ENCODE results near the gene KLF13.

KLF13 gene

DNA sequence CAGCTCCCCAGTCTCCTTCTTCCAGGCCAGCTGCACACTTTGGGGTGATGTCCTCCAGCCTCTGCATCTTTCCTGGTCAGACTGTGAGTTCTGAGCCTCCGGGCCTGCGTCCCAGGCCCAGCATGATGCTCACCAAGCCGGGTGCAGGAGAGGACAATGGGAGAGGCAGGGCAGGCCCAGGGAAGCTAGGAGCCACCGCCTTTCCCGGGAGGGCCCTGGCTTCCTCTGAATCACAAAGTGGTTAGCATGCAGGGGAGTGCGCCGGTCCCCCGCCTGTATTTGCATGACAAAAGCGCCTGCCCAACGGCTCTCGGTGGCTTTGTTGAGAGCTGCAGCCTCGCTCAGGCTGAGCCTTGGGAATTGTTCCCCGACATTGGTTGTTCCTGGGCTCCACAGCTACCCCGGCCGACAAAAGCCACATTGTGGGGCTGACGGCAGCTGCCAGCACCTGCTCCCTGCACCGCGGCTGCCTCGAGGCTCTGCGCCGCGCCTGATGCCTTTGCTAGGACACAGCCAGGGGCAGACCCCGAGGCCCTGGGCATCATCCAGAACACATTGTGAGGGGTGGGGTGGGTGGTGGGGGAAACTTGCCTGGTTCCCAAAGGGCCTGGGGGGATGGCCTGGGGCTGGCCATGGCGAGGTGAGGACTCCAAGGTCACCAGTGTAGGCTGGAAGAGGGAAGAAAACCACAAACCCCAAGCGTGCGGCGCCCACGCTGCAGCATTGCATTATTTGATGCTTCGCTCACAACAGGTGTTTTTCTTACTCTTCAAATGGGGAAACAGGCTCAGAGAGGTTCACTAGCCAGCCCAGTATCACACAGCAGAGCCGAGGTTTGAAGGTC lies 20.0 kb upstream of the KLF13 start:
- H3K27me3 ChIP-seq (replicated peaks; ENCODE audit: control insufficient read depth, insufficient read depth, low read length, poor library complexity, severe bottlenecking): no peaks in the 10 kb centered on the region
- H3K4me1 ChIP-seq (ENCODE audit: control insufficient read depth, insufficient read depth, low read length, poor library complexity, severe bottlenecking): peaks cover 14% of the 10 kb centered on the region
- no peak overlapping the region for H3K4me3 ChIP-seq (ENCODE audit: insufficient read depth, low read depth, low read length, poor library complexity, severe bottlenecking)
- H3K36me3 ChIP-seq (ENCODE audit: control insufficient read depth, insufficient read depth, low read length): no peaks in the 10 kb centered on the region
- H3K9me3 ChIP-seq (ENCODE audit: control insufficient read depth, low read length): no peaks in the 10 kb centered on the region
- no peak for DNase-seq
- H3K27ac ChIP-seq (ENCODE audit: insufficient read depth, low read length, poor library complexity, severe bottlenecking): no peak overlapping the region

DNA sequence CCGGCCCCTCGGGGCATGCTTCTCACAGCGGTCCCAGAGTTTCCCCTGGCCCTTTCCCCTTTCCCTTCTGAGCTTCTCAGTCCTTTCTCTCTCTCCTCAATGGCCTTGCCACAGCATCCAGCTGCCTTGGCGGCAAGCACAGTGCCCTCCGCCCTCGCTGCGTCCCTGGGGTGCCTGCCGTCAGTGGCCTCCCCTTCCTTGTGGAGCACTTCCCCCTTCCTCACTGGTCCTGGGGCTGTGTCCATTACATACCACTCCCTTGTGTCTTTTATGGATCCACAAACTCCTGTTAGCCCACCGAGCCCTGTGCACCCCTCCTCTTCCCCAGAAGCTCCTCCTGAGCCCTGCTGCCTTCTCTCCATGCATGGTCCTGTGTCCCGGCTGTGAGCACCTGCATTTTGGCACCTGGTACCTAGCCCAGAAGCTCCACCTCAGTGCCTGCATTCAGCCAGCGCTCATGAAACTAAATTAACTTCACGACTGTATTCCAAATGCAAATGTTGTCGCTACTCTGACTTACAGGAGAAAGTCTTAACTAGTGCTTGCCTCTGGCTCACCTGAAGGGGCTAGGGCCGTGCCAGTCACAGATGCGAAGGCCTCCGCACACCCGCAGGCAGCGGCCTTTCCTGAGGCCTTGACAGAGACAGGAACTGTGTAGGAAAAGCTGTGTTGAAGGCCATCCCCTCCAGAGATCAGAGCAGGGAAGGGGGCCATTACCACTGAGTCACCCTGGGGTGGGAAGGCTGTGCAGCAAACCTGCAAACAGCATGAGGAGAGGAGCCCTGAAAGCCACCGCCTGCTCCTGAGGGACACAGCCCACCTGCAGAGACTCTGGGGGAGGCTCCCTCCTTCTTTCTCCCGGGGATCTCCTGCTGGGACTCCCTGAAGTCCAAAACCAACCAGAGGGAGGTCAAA lies 19.1 kb upstream of the KLF13 start:
- Histone ChIP-seq H3K27ac (ENCODE audit: insufficient read depth, low read length, poor library complexity, severe bottlenecking) (no peak overlapping the region), H3K9me3 (ENCODE audit: control insufficient read depth, low read length) (no peaks in the 10 kb centered on the region), H3K4me3 (ENCODE audit: insufficient read depth, low read depth, low read length, poor library complexity, severe bottlenecking) (no peak overlapping the region), H3K27me3 (replicated peaks; ENCODE audit: control insufficient read depth, insufficient read depth, low read length, poor library complexity, severe bottlenecking) (no peaks in the 10 kb centered on the region), H3K36me3 (ENCODE audit: control insufficient read depth, insufficient read depth, low read length) (no peaks in the 10 kb centered on the region), H3K4me1 (ENCODE audit: control insufficient read depth, insufficient read depth, low read length, poor library complexity, severe bottlenecking) (peaks cover 14% of the 10 kb centered on the region)
- no peak for DNase-seq

DNA sequence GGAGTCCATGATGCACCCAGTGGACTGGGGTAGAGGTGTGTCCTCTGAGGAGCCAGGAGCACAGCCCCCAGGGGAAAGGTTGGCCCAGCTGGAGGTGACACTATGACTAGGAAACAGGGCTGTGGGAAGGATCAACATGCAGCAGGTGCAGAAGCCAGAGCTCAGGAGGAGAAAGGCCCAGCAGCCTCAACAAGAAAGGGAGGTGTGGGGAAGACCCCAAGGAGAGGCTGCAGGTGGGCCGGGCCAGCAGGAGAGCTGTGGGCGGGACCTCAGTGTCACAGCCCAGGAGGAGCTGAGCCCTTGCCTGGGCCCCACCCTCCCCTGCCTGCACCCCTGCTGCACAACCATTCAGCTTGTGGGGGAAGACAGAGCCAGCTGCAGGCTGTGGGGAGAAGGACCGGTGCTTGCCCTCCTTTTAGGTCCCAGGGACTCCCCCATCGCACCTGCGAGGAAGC lies 18.4 kb upstream of the KLF13 start:
- DNase-seq: no peak
- H3K27me3 ChIP-seq (replicated peaks; ENCODE audit: control insufficient read depth, insufficient read depth, low read length, poor library complexity, severe bottlenecking): no peaks in the 10 kb centered on the region
- H3K36me3 ChIP-seq (ENCODE audit: control insufficient read depth, insufficient read depth, low read length): no peaks in the 10 kb centered on the region
- H3K27ac ChIP-seq (ENCODE audit: insufficient read depth, low read length, poor library complexity, severe bottlenecking): no peak overlapping the region
- H3K9me3 ChIP-seq (ENCODE audit: control insufficient read depth, low read length): no peaks in the 10 kb centered on the region
- no peak overlapping the region for H3K4me3 ChIP-seq (ENCODE audit: insufficient read depth, low read depth, low read length, poor library complexity, severe bottlenecking)
- peaks cover 7% of the 10 kb centered on the region for H3K4me1 ChIP-seq (ENCODE audit: control insufficient read depth, insufficient read depth, low read length, poor library complexity, severe bottlenecking)

DNA sequence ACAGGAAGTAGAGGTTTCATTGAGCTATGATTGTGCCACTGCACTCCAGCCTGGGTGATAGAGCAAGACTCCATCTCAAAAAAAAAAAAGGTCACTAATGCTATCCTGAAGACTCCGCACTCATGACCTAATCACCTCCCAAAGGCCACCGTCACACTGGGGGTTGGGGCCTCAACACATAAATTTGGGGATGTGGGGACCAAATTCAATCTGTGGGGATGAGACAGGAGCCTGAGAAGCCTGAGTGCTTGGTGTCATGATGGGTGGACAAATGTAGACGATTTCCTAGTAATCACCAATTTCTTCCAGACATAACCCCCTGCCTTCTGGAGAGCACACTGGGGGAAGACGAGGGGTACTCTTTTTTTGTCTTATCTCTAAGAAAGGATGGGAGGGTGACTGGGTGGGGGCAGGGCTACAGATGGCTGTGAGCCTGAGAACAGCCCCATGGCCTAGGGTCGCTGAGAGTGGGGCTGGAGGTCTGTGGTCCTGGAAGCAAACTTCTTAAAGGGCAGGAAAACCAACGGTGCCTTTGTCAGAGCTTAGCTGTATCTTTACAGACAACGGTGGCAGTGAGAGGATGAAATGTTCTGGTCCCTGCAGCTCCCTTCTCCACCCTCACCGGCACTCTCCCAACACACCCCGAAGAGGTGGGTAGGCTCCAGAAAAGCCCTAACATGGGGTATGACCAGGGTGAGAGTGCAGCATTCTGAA lies 16.6 kb upstream of the KLF13 start:
- H3K27me3 ChIP-seq (replicated peaks; ENCODE audit: control insufficient read depth, insufficient read depth, low read length, poor library complexity, severe bottlenecking): no peaks in the 10 kb centered on the region
- no peaks in the 10 kb centered on the region for H3K4me1 ChIP-seq (ENCODE audit: control insufficient read depth, insufficient read depth, low read length, poor library complexity, severe bottlenecking)
- DNase-seq: no peak

DNA sequence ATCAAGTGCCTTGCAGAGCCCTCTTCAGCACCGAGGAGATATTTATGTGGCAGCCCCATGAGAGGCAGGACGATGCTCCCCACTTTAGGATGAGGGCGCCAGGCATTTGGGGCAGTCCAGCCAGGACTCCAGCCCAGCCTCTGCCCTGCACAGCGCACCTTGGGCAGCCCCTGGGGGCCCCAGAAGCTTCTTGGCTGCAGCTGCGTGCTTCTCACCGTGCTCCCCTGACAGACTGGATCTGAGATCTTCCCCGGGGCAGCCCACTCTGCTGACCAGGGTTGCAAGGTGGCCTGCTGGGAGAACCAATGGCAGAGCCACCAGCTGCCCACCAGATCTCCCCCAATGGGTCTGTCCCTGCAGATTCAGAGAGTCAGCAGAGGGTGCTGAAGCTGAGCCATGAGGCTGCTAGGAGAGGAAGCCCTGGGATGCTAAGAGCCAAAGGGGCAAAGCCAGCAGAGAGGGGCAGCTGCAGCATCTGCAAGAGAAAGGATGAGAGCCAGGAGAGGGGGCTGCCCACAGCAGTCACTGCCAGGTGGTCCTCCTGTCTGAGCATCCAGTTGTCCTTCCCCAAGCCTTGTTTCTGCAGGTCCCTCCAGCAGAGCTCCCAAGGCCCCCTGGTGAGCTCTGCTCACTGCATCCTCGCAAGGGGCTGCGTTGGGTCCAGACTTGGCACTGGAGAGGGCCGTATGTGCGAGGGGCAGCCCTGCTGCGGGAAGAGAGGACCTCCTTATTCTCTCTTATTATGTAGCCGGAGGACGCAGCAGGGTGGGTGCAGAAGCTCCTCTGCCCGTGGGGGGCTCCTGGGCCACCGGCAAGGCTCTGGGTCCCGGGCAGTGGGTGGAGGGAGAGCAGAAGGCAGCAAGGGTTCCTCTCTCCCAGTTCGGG lies 14.7 kb upstream of the KLF13 start:
- H3K4me1 ChIP-seq (ENCODE audit: control insufficient read depth, insufficient read depth, low read length, poor library complexity, severe bottlenecking): no peaks in the 10 kb centered on the region
- H3K27ac ChIP-seq (ENCODE audit: insufficient read depth, low read length, poor library complexity, severe bottlenecking): no peak overlapping the region
- no peak overlapping the region for H3K4me3 ChIP-seq (ENCODE audit: insufficient read depth, low read depth, low read length, poor library complexity, severe bottlenecking)
- no peak for DNase-seq
- no peaks in the 10 kb centered on the region for H3K36me3 ChIP-seq (ENCODE audit: control insufficient read depth, insufficient read depth, low read length)
- no peaks in the 10 kb centered on the region for H3K9me3 ChIP-seq (ENCODE audit: control insufficient read depth, low read length)
- H3K27me3 ChIP-seq (replicated peaks; ENCODE audit: control insufficient read depth, insufficient read depth, low read length, poor library complexity, severe bottlenecking): no peaks in the 10 kb centered on the region

More for the DNA sequence above, 16.6 kb upstream of the KLF13 start:
- Histone ChIP-seq H3K36me3 (ENCODE audit: control insufficient read depth, insufficient read depth, low read length) (no peaks in the 10 kb centered on the region), H3K4me3 (ENCODE audit: insufficient read depth, low read depth, low read length, poor library complexity, severe bottlenecking) (no peak overlapping the region), H3K9me3 (ENCODE audit: control insufficient read depth, low read length) (no peaks in the 10 kb centered on the region), H3K27ac (ENCODE audit: insufficient read depth, low read length, poor library complexity, severe bottlenecking) (no peak overlapping the region)

DNA sequence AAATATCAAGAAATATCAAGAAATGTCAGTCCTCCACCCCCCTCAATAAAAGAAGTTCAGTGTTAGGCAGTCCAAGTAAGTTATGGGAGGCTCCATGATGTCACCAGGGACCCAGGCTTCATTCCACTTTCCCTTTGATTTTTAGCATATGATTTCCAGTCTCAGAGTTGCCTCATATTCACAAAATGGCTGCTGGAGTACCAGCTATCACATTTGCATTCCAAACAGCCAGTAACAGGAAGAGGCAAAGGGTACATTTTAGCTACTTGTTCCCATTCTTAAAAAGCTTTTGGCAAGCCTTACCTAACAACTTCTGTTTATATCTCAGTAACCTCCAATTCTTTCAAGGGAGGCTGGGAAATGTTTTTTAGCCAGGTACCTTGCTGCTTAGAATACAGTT lies 13.4 kb upstream of the KLF13 start:
- no peak for DNase-seq
- Histone ChIP-seq H3K4me1 (ENCODE audit: control insufficient read depth, insufficient read depth, low read length, poor library complexity, severe bottlenecking) (no peaks in the 10 kb centered on the region), H3K36me3 (ENCODE audit: control insufficient read depth, insufficient read depth, low read length) (no peaks in the 10 kb centered on the region), H3K4me3 (ENCODE audit: insufficient read depth, low read depth, low read length, poor library complexity, severe bottlenecking) (no peak overlapping the region), H3K27me3 (replicated peaks; ENCODE audit: control insufficient read depth, insufficient read depth, low read length, poor library complexity, severe bottlenecking) (no peaks in the 10 kb centered on the region), H3K27ac (ENCODE audit: insufficient read depth, low read length, poor library complexity, severe bottlenecking) (no peak overlapping the region), H3K9me3 (ENCODE audit: control insufficient read depth, low read length) (no peaks in the 10 kb centered on the region)

DNA sequence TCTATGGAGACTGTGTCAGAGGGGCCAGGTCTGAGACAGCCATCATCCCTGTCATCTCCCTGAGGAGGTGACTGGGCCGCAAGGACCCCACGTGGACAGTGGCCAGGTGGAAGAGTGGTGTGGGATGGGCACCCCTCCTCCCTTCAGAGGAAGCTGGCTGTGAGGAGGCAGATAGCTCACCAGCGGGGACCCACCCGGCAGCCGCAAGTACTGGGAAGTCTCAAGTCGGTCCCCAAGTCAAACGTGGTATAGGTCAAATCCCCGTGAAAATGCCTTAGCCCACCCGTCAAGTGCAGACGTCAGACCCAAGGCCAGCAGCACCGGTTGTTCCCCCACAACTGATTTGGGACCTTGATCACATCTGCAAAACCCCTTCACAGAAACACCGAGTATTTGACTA lies 12.3 kb upstream of the KLF13 start:
- Histone ChIP-seq H3K27ac (ENCODE audit: insufficient read depth, low read length, poor library complexity, severe bottlenecking) (no peak overlapping the region), H3K27me3 (replicated peaks; ENCODE audit: control insufficient read depth, insufficient read depth, low read length, poor library complexity, severe bottlenecking) (no peaks in the 10 kb centered on the region), H3K36me3 (ENCODE audit: control insufficient read depth, insufficient read depth, low read length) (no peaks in the 10 kb centered on the region), H3K4me1 (ENCODE audit: control insufficient read depth, insufficient read depth, low read length, poor library complexity, severe bottlenecking) (no peaks in the 10 kb centered on the region), H3K4me3 (ENCODE audit: insufficient read depth, low read depth, low read length, poor library complexity, severe bottlenecking) (no peak overlapping the region), H3K9me3 (ENCODE audit: control insufficient read depth, low read length) (no peaks in the 10 kb centered on the region)
- DNase-seq: no peak

DNA sequence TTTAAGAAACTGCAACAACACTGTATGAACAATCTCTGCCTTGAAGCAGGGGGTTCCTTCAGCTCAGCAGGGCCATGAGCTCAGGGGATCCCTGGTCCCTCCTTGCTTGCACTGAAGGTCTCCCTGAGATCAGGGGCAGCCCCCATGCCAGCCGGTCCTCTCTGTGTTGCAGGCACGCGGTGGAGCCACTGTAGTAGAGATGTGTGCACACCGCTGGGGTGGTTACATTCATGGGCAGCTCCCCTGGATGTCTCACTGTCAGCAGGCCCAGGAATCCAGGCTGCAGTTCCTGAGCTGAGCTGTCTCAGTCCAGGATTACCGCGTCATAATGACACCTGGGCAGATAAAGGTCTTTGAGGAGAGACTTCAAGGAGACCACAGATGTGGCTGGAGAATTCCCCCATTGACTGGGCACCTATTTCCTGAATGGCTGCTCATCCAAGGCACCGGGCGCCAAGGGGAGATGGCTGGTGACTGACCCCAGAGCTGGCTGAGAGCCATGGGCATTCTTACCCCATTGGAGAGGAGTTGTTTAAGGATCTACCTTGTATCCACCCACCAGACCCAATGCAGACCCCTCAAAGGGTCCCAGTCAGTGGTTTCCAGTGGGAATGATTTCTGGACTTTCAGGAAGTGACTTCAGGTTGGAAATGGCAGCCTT lies 10.4 kb upstream of the KLF13 start:
- H3K36me3 ChIP-seq (ENCODE audit: control insufficient read depth, insufficient read depth, low read length): no peaks in the 10 kb centered on the region
- no peaks in the 10 kb centered on the region for H3K27me3 ChIP-seq (replicated peaks; ENCODE audit: control insufficient read depth, insufficient read depth, low read length, poor library complexity, severe bottlenecking)
- DNase-seq: no peak
- no peak overlapping the region for H3K27ac ChIP-seq (ENCODE audit: insufficient read depth, low read length, poor library complexity, severe bottlenecking)
- H3K4me3 ChIP-seq (ENCODE audit: insufficient read depth, low read depth, low read length, poor library complexity, severe bottlenecking): no peak overlapping the region
- no peaks in the 10 kb centered on the region for H3K9me3 ChIP-seq (ENCODE audit: control insufficient read depth, low read length)
- H3K4me1 ChIP-seq (ENCODE audit: control insufficient read depth, insufficient read depth, low read length, poor library complexity, severe bottlenecking): no peaks in the 10 kb centered on the region

DNA sequence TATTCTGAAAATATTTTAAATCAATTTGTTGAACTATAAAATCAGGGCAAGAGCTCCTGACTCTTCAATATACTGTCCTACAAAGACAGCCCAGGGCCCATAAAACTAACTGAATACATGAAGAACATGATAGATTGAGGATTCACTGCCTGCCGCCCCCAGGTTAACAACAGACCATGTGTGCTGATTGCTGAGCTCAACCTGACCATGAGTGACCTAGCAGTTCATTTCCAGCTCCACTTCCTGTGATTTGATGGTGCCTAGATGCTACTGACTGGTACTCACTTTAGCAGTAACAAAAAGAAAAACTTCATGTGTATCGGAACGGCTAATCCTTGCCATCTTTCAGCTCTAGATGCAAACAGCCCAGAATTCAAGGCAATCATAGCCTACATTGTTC lies 9.6 kb upstream of the KLF13 start:
- Histone ChIP-seq H3K36me3 (ENCODE audit: control insufficient read depth, insufficient read depth, low read length) (no peaks in the 10 kb centered on the region), H3K27ac (ENCODE audit: insufficient read depth, low read length, poor library complexity, severe bottlenecking) (no peak overlapping the region), H3K27me3 (replicated peaks; ENCODE audit: control insufficient read depth, insufficient read depth, low read length, poor library complexity, severe bottlenecking) (no peaks in the 10 kb centered on the region), H3K4me1 (ENCODE audit: control insufficient read depth, insufficient read depth, low read length, poor library complexity, severe bottlenecking) (no peaks in the 10 kb centered on the region), H3K9me3 (ENCODE audit: control insufficient read depth, low read length) (no peaks in the 10 kb centered on the region), H3K4me3 (ENCODE audit: insufficient read depth, low read depth, low read length, poor library complexity, severe bottlenecking) (no peak overlapping the region)
- no peak for DNase-seq
